Islet precursor cell (in vitro differentiated cells): Measurements from ENCODE around the gene DPEP2NB.
"Not testable (repeated sequence)": the region's sequence is repeated elsewhere in the genome, so short reads cannot be mapped to it uniquely, and the experiment has no call there.

Experiments used
- DNase-seq: peaks from one replicate; pipeline ENCODE4 v3.0.0-alpha.2; 2018

DPEP2NB gene

DNA sequence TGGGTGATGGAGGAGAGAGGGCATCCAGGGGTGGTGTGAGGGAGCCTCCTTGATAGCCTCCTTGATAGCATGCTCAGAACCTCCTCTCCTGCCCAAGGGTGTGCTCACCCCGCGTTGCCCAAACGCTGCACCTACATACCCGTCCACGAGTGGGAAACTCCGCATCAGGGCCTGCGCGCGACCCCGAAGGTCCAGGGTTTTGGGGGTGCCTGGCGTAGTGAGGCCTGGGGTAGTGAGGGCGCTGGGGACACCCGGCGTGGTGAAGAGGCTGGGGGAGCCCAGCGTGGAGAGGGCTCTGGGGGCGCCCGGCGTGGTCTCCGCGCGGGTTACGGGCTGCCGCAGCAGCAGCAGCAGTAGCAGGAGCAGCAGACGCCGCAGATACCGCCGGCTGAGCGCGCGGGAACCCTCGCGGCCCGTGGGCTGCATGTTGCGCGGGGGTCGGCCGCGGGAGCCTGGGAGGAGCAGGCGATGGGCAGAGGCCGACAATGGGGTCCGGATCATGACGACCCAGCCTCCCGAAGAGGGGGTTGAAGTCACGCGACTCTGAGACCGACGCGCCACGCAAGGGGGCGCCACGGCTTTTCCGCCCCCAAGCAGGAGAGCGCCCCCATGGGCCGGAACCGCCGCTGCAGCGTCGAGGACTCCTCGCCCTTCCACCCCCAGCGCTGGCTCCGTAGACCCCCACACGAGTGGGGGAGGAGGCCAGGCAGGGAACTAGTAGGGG lies 35.6 kb downstream of the DPEP2NB start, which contains the start of gene DPEP3:
DPEP3 (minus strand) TSS at position 545 of the 724 bp plus-strand sequence; CDS start at position 426, 119 bp downstream.
- no peak for DNase-seq

DNA sequence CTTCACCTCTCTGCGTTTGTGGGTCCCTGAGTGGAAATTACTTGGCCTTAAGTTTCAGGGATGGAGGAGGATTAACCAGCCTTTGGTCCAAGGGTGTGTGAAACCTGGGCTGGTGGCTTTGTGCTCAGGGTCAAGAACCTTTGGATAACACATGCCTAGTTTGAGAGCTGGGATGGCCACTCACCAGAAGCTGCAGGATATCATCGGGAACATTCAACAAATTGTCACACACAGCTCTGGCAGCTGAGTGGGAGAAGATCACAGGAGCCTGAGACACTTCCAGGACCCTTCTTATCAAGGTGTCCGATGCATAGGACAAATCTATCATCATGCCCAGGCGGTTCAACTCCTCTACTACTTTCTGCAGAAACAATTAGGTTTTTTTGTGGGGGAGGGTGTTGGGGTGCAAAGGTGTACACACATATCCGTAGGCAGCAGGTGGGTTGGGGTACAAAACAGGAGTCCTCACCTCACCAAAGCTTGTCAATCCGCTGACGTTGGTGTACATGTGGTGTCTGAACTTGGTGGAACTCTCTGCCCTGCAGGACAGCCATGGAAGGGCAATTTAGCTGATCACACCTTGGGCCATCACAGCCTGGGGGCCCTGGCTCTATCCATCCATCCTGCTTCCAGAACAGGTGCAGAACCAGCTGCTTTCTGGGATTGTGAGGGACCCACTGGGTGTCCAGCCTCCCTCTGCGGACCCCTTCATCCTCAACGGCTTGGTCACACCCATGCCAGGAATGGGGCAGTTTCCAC lies 38.1 kb downstream of the DPEP2NB start:
- no peak for DNase-seq

DNA sequence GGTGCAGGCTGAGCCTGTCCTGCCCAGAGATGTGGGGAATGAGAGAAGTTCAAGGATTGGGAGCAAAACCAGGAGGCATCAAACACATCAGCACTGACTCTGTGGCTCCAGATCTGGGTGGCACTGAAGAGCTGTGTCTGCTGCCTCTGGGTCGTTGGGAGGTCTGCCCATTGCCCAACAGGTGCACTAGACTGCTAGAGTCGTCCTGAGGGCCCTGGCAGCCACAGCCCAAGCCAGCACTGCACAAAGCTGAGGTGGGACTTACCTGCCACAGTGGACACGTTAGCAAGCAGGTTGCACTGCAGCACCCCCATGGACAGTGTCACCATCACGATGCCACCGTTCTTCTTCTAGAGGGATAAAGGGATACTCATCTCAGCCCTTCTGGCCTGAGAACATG lies 38.7 kb downstream of the DPEP2NB start:
- no peak for DNase-seq

DNA sequence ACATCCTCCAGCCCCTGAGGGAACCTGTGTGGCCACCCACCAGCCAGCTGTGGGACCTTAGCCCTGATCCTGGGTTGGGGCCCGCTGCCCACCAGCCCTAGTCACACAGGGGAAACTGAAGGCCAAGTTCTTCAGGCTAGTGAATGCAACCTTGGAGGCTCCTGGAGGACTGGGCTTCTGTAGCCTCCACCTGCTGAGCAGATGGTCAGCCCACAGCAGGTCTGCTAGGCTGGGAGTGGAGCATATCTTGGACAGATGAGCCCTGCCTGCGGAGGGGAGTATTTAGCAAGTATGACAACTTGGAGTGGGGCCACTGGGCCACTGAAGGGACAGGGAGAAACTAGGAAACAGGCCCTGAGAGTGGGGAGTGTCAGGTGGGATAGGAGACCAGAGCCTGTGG lies 39.5 kb downstream of the DPEP2NB start:
- no peak for DNase-seq

DNA sequence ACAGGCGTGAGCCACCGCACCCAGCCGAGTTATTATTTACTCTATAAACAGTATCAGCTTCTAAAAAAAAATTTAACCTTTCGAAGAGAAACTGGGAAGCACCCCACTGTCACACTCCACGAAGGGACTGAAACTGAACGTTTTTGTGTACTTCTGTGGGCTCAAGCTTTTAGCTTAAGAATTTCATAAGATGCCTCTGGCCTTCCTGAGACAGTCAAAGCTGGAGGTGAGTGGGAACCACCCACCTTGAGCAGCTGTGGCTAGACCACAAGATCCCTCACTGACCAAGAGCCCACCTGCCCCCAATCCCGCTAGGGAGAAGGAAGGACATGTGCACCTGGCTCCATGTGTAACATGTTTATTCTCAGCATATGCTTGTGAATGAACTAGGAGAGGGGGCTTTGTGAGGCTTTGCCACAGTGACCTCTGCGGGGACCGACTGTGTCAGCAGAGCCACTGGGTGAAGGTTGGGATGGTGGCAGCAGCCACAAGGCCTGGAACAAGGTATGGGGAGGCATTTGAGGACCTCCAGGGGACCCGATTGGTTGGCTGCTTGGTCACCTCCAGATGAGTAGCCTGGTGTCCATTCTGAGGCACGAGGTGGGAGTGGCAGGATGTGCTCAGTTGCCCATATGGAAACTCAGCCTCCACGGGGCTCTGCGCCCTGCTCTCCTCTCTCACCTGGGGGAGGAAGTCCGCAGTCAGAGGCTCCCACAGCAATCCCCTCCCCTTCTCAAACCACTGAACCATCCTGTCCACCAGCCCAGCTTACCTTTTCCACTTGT lies 40.2 kb downstream of the DPEP2NB start:
- DNase-seq, result no peak

DNA sequence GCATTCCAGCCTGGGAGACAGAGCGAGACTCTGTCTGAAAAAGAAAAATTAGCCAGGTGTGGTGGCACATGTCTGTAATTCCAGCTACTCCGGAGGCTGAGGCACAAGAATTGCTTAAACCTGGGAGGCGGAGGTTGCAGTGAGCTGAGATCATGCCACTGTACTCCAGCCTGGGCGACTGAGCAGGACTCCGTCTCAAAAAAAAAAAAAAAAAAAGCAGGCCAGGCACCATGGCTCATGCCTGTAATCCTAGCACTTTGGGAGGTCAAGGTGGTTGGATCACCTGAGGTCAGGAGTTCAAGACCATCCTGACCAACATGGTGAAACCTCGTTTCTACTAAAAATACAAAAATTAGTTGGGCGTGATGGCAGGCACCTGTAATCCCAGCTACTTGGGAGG lies 43.4 kb downstream of the DPEP2NB start:
- not testable (repeated sequence) for DNase-seq

DNA sequence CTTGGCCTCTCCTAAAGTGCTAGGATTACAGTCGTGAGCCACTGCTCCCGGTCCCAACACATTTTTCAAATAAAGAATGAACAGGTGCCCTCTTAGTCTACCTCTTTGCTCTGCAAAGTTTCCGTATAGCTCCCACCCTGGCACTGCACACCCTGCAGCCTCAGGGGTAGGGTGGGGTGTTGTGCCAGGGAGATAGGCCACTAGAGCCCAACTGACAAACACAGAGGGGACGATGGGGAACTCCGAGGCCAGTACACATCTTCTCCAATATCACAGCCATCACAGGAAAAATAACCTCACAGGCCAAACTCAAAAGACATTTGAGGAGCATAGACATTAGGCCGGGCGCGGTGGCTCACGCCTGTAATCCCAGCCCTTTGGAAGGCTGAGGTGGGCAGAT lies 44.6 kb downstream of the DPEP2NB start:
- DNase-seq, result no peak

DNA sequence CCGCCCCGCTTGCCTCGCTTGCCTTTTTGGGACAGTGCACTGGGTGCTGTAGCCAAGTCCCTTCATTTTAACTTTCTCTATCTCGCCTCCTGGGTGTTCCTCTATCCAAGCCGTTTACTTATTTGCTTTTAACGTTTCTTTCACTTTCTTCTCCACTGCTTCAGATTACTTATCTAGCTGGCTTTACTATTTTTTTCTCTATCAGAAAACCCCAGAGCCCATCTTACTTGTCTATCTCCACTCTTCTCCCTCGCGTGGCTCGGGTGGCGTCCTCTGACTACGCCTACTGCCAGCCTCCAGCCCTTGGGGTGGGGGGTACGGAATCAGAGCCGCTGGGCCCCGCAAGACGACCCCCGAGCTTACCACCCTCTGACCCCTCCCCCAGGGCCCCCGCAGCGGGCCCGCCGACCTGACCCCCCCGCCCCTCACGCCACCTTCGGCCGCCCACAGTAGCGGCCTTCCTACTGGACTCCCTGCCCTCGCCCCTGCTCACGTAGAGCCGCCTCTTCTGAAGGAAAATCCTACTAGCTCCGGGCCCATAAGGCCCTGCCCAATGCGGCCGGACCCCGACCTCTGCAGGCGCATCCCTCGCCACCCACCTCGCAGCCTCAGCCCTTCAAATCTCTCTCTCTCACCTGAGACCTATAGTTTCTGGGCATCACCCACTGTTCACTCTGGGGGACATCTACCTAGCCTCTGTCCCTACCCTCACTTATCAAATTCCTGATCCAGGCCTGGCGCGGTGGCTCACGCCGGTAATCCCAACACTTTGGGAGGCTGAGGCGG lies 46.3 kb downstream of the DPEP2NB start:
- DNase-seq, result peak; percentile 84

DNA sequence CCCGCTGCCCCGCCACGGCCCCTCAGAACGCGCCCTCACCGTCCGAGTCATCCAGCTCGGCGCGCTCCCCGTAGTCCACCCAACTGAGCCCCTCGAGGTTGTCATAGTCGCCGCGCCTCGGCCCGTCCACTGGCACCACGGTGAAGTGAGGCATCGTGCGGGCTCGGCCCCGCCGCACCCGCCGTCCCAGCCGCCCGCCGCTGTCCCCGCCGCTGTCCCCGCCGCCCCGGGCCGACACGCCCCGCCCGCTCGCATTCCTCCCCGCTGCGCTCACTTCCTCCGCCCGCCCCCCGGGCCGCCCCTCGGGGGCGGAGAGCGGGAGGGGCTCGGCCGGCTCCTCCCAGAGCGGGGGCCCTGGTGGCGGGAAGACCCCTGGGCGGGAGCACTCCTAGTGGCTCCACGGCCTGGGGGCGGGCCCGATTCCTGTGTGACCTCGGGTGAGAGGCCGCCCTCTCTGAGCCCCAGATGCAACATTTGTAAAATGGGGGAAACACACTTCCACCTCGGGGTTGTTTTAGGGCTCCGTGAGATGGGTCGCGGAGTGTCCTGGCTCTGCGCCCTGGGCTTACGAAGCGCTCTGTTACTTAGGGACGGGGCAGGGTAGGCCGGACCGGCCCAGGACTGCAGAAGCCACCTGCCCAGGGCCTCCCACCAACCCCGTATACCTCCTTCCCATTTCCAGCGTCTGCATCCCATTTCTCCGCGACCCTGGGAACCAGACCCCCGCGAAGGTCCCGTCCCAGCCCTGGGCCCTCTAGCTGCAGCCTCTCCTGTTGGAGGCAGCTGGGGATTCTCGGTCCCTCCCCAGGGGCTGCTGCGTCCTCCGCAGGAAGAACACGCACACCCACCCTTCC lies 47.1 kb downstream of the DPEP2NB start, which contains the start of gene SLC12A4:
SLC12A4 (minus strand) TSS at position 238 of the 854 bp plus-strand sequence; CDS start at position 154, 84 bp downstream.
- peak; percentile 94 for DNase-seq

DNA sequence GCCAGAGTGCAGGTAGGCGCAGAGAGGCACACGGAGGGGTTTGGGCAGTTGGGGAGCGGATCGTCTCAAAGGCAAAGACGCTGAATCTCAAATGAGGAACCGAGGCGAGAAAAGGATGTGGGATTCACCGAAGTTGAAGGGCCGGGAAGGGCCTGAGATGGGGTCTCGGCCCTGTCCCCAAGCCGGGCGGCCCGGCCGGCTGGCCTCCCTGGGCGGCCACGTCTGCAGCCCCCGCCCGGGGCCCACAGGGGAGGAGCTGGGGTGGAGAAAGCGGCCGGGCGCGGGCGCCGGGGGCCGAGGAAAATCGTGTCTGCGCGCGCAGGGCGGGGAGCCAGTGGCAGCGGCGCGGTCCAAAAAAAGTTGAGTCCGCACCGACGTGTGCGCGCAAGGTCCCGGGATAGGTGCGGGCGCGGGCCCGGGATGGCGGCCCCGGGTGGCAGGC lies 47.7 kb downstream of the DPEP2NB start:
- no peak for DNase-seq

DNA sequence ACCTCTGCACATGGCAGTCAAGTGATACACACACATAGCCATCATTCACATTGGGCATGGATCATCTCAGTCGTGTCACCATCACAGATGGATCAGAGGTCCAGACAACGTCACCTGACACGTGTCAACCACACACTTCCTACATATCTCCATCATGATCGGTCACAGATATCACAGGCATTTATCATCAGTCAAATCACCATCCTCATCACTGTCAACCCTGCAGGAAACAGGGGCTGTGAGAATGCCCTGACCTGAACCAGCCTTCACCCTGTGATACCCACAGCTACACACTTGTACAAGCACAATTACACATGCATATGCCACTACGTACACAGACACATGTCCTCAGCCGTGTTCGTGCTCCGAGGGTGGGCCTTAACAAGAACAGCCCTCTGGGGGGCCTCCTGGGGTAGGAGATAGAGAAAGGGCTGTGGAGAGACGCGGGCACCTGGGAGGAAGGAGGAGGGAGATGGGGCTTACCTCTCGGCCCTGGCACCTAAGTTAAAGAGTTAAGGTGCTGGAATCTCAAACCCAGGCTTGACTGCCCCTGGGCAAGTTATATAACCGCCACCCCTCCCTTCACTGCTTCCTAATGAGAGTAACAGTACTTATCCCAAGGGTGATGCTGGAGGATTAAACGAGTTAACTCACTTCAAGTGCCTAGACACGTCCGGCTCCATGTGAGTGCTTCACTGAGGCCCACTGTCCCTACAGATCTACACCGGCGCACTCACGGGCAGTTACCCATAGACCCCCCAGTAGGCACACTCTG lies 48.3 kb downstream of the DPEP2NB start:
- DNase-seq, result no peak

DNA sequence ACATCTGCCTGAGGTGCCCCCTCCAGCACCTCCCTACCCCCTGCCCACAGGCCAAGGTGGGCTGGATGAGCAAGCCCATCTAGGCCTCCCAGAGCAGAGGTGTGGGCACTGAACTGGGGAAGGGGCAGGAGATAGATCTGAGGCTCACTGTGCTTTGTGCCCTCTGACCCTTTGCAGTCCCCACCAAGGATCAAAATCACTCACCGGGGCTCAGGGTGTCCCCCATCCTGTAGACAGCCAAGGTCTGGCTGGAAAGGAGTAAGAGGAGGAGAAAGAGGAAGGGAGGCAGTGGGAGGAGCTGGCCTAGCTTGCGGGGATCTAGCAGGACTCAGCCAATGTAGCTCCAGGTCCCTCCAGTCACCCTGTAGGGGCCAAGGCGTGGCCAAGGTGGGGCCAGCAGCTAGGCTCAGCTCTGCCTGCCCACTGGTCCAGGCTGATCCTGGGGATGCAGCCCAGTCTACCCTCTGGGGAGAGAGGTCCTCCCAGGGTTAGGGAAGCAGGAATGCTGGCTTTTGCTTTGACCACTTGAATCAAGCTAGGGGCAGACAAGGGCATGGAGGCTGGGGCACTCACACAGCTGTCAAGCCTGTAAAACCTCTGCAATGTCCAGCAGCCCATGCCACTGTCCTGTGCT lies 49.0 kb downstream of the DPEP2NB start:
- peak; percentile 90 for DNase-seq

DNA sequence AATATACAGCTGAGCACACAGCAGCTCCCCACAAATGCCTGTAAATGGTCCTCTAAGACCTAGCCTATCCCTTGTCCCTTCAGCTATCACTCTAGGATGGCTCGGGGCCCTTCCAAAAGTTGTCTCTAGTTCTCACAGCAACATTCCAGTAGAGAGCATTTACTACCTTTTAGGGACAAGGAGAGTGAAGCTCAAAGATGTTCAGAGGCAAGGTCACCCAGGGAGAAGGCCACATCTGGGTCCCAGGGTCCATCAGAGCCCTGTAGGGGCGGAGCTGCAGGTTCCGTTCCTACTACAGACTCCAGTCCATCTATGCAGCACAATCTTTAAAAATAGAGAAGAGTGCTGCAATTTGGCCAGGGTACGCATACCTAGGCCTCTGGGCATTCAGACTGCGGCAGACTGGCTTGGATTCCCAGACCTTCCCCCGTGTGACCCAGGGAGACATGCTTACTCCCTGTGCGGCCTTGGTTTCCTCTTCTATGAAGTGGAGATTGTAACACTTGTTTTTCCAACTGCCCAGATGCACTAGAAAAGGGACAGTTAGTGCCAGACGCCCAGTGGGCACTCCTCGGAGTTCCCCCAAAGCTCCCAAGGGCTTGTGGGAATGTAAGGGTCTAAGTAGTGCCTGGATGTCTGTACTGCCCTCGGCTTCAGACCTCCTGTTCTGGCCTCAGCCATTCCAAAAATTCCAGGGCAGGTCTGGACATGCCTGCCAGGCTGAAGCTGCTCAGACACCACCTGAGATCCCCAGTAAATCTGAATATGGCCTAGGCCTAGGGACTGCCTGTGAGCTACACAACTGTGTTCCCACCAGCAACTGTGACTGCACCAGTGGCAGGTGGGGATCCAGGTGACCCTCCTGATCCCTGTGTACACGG lies 49.8 kb downstream of the DPEP2NB start:
- DNase-seq, result peak; percentile 88

DNA sequence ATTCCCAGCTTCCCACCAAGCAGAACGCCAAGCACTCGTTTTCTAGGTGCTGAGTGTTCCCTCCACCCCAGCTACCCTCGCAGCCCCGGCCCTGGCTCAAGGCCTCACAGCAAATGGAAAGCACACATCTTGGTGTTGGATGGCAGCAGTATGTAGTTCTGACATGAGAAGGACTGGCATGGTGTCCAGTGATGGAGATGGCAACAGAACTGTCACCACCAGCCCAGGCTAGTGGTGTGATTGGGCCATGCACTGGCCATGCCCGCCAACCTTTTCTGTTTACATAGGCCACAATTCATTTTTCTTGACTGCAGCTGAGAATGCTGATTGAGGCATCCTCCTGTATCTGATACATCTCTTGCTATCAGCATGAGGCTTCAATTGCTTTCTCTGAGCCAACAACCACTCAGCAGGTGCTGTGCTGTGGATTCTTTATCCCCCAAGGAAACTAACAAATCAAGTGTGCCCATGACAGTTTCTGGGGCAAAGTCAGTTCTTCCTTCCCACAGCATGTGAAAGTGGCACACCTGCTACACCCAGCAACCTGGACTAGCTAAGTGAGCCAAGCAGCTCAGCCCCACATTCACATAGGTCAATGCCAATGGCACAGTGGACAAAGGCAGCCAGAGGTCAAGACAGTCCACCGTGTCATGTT lies 51.1 kb downstream of the DPEP2NB start:
- no peak for DNase-seq

DNA sequence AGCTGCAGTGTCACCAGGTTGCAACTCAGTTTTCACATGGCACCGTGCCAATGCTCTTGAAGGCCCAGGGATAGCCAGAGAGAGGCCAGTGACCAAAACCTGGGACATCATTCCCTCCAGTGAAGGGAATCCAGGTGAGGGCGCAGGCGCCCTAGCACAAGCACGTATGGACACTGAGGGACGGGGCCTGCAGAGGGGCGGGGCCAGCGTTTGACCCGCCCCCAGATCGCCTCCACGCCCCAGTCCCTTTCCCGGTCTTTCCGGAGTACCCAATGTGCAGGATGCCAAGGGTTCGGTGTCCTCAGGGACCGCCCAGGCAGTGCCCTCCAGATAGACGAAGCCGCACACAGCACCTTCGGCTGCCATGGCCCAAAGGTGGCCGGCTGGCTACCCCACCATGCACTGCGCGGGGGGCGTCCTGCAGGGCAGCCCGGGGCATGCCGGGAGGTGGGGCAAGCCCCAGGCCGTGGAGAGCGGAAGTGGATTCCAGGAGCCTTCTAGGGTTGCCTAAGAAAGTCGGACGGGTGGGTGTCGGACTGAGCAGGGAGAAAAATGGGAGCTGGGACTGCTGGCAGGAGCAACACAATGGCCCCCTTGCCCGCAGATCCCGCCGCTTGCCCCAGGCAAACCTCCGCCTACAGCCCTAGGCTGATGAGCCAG lies 51.9 kb downstream of the DPEP2NB start:
- DNase-seq, result peak; percentile 47
